Ovary (tissue), 3 donors: Measurements from ENCODE around the gene PTGES.

ENCODE experiments used
- CTCF ChIP-seq, 3 donors: fragments of 450-650 bp in 2 of 3; fragments of 200-600 bp in 1 of 3; IDR thresholded peaks; one replicate each; pipeline versions ENCODE4 v1.5.1 to v1.8.0; 2016 to 2022; ENCODE audit warnings: antibody characterized with exemption in 3 of 3, mild to moderate bottlenecking in 1 of 3
- EP300 ChIP-seq: sonication (generic); formaldehyde crosslinking; IDR thresholded peaks from one replicate; pipeline ENCODE4 v1.6.1; 2017; ENCODE audit warnings: antibody characterized with exemption
- POLR2A ChIP-seq: fragments of 450-650 bp; IDR thresholded peaks from one replicate; pipeline ENCODE4 v1.6.1; 2017; ENCODE audit warnings: antibody characterized with exemption, mild to moderate bottlenecking, moderate library complexity
- donor health status: DM: no; HTN: no; CAD: no.

DNA sequence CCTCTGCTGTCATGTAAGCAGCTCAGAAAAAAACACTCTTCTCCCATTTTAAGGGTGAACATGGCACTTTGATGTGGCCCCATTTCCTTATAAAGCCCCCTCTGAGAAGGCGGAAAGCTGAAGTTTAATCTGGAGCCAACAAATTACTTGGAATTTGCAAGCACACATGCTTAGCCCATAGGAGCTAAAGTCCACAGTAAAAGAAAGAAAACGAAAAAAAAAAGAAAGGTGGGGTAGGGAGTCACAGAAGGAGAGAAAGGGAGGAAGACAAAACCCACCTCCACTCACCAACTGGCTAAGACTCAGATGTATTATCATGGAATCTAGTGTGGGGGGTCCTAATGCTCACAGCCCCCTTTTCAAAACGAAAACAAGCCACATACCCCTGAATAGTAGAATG lies 57.0 kb downstream of the PTGES start:
- TF ChIP-seq EP300, result no peak
- TF ChIP-seq CTCF (IDR thresholded peaks at IDR 0.05), result no peak
- TF ChIP-seq POLR2A, result no peak
